HG03175 (cell line): ENCODE data around the gene PCBD2.
"Not testable (repeated sequence)": the region's sequence is repeated elsewhere in the genome, so short reads cannot be mapped to it uniquely, and the experiment has no call there.

Experiments used
- ATAC-seq: cut with Tn5 transposase; IDR thresholded peaks from one replicate; pipeline ENCODE4 v1.9.1; 2021; ENCODE audit warnings: mild to moderate bottlenecking, moderate library complexity; ENCODE audit not compliant: unreplicated experiment

PCBD2 gene

DNA sequence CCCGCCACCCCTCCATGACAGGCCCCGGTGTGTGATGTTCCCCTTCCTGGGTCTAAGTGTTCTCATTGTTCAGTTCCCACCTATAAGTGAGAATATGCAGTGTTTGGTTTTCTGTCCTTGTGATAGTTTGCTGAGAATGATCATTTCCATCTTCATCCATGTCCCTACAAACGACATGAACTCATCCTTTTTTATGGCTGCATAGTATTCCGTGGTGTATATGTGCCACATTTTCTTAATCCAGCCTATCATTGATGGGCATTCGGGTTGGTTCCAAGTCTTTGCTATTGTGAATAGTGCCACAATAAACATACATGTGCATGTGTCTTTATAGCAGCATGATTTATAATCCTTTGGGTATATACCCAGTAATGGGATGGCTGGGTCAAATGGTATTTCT lies 93.1 kb downstream of the PCBD2 start:
- ATAC-seq = not testable (repeated sequence)

DNA sequence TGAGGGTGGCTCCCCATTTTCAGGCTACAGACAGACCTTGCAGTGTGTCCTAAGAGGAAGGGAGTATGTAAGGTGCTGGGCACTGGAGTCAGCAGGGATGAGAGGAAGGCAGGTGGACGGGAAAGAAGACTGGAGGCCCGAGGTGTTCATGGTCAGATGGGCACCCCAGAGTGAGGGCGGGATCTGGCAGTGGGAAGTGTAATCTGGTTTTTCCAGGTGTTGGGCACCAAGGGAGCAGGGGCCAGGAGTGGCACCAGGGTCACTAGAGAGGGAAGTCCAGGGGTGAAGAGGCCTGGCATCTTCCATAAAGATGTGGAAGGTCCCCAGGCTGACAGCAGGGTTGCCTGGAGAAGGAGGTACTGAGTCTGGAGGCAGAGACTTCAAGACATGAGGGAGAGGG lies 99.4 kb downstream of the PCBD2 start:
- no peak for ATAC-seq

DNA sequence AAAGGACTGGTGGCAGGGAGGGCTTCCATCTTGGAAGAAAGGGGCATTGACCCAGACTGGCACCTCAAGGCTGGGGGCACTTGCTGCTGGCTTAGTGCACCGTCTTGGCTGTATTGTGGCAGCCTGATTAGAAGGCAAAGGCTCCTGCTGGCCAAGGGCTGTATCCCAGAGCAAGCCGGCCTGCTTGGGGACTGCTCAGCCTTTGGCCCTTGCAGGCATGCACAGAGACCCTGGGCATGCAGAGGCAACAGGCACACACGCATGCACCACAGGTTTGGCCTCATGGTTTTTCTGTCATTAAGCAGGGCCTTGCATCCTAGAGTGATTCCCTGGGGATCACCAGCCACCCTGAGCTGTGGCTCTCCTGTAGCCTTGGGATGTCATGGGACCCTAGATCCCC lies 100.1 kb downstream of the PCBD2 start:
- ATAC-seq = no peak

DNA sequence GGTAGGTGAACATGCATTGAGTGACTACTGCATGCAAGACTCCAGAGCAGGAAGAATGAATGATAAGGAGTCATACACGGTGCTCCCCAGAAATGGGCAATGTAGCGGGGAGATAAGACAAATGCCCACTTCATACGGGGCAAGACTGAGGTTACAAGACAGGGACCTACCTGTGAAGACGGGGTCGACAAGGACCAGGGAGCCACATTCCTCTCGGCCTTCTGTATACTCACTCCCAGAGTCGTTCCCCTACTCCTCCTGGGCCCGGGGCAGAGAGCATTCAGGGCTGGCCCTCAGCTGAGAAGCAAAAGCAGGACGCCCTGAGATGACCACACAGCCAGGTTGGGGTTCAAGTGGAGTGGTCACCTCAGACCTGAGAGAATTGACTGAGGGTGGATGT lies 102.4 kb downstream of the PCBD2 start:
- ATAC-seq = no peak

DNA sequence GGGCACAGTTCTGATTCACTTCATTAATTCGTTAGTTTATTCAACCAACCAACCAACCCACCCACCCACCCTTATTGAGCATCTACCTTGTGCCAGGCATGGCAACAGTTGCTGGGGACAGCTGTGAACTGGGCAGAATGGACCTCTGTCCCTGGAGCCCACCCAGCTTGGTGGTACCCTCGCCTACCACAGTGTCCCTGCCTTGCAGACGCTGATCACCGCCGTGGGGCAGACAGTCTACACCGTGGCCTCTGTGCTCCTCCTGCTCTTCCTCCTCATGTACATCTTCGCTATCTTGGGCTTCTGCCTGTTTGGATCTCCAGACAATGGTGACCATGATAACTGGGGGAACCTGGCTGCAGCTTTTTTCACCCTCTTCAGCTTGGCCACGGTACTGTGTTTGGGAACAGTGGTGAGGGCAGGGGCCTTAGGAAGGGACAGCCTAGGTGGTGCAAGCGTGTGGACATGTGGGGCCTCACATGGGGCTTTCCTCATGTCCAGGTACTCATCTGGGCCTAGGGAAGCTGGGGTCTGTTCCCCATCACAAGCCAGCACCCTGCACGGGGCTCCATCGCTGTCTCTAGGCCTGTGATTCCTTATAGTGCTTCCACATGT lies 102.9 kb downstream of the PCBD2 start:
- ATAC-seq = no peak

DNA sequence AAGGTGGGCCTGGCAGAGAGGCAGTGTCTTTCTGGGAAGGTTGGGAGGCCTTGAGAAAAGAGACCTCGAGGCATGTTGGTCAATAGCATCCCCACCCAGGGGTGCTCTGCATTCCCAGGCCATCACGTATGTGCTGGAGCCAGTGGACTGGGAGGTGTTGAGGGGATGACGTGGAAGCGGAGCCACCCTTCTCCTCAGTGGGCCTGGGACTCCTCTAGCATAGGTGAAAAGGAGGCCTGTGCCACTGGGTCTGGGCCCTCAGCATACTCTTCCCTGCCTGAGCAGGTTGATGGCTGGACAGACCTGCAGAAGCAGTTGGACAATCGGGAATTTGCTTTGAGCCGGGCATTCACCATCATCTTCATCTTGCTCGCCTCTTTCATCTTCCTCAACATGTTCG lies 103.6 kb downstream of the PCBD2 start:
- no peak for ATAC-seq

DNA sequence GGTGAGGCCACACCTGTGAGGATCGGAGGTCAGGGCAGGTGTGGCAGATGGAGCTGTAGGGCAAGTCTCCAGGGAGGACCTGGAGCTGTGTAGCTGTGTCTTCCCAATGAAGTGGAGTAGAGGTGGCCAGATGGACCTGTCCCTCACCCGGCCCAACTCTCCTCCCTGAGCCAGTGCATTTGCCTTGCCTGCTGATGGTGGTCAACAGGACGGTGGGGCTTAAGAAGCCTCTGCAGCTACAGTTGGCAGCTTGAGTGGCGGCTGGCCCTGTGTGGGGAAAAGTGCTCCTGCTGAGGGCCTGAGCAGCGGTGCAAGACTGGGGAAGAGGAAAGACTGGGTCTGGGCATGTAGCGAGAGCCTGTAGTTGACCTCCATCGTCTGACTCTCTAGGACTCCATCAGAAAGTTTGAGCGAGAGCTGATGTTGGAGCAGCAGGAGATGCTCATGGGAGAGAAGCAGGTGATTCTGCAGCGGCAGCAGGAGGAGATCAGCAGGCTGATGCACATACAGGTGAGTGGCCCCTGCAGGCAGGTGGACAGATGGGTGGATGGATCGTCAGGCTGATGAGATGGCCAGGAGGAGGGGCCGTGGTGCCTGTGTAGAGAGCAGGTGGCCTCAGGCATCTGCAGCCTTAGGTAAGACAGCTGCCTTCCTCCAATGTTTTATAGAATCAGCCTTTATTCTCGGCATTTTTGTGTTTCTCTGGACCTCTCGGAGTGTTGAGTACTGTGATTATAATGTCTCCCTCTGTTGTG lies 104.2 kb downstream of the PCBD2 start:
- ATAC-seq = no peak

DNA sequence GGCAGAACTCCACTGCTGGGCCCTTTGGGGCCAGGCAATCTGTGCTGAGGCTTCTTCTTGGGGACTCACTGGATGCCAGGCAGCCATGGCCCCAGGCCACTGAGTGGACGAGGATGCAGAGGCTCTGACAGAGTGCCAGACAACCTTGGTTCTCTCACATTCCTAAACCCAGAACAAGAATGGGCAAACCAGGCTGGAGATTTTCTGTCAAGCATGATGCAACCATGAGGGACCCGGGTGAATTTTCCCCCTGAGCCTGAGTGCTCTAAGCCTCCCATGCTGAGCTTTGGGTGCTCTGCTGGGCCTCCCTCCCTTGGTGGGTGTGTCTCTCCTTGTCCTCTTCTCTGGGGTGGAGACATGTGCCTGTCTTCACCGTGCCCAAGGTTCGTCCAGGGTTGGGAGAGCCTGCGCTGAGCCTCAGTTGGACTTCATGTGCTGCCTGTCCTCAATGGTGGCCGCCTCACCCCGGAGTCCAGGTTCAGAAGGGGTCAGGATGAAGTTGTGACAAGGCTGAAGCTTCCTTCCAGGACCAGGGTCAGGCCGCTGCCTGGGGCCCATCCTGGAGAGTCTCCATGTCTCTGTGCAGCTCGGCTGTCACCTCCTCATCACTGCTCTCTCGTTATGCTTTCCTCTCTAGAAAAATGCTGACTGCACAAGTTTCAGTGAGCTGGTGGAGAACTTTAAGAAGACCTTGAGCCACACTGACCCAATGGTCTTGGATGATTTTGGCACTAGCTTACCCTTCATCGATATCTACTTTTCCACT lies 105.0 kb downstream of the PCBD2 start:
- ATAC-seq = no peak

DNA sequence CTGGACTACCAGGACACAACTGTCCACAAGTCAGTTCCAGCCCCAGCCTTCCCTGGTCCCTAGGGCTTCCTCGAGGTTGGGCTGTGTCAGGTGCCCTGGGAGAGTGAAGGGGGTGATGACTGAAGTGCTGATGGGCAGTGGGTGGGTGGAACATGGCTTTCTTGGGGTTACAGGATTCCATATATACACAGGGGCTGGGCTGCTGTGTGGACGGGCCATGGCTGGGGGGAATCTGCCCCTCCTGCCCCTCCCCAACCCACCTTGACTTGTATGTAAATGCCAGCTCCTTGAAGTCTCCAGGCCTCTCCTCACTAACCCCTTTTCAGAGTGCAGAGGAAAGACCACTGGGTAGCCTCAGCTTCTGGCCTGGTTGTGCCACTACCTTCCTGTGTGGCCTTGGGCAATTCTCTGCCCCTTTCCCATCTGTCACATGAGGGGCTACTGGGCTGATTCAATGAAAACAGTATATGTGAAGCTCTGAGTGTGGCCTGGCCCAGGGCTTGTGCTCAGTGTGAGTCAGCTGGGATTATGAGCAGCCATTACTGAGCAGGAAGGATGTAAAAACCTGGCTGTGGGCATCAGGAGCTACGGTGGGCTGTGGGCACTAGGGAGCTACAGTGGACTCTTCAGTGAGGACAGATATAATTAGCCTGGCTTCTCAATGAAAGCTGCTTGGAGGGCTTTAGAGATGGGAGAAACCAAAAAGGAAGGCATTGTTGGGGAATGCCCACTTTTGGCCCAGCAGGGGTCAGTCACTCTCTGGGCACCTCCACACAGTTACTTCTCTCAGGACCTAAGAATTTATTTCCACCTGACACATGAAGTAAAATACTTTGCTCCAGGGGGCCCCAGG lies 105.8 kb downstream of the PCBD2 start:
- no peak for ATAC-seq

DNA sequence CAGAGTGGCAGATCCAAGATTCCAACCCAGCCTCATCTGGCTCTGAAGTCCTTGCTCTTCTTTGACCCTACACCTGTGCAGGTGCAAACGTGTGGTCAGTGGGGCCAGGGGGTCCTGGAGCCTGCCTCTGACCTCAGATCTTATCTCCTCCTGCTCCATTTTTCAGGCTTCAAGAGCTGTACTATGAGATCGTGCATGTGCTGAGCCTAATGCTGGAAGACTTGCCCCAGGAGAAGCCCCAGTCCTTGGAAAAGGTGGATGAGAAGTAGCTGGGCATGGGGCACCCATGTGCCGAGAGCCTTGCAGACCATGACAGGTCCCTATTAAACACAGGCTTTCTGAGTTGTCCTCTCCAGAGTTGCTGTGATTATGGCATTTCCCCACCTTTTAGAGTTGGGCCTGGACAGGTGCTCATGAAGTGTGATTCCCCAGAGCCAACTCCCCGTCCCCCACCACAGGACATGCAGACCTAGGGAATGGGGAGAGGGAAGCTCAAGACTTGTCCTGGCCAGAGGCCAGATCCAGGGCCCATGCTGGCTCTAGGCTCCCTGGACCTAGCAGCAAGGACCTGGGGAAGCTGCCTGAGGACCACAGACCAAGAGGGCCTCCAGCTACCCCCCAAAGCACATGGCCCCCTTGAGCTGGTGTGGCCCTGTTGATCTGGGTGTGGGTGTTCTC lies 106.6 kb downstream of the PCBD2 start:
- no peak for ATAC-seq

DNA sequence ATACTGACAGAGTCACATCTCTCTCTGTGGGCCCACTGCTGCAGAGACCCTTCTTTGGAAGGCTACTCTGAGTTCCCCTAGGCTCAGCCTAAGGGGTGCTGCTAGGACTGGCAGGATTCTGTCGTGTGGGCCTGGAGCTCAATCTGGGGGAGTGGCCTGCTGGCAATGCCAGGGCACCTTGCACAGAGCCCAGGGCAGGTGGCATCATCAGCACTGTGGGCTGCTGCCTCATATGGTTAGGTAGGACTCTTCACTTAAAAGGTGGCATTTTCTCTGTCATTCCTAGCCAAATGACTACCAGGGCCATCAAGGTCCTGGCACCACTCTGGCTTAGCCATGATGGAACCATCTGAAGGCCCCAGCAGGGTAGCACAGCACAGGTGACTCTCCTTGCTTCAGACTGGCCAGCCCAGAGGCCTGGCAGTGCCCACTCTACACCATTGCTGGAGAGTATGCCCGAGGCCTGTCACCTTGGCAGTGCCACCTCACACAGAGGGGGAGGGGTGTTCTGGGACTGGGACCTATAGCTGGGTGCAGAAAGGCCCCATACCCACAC lies 107.2 kb downstream of the PCBD2 start:
- no peak for ATAC-seq
